Globus pallidus (tissue), 1 donor: ENCODE results near the gene GMDS.

ENCODE experiments used
- DNase-seq: peaks from one replicate; pipeline ENCODE4 v3.0.0-alpha.2; 2015; ENCODE audit warnings: low spot score

Gene GMDS

GRCh38 chr6:1613688-1614447, 631.5 kb downstream of the GMDS start:
- DNase-seq: no peak

GRCh38 chr6:1613346-1613687, 632.1 kb downstream of the GMDS start:
- DNase-seq: no peak

- DNase-seq: no peak
These were observed 632.5 kb downstream of the GMDS start for GRCh38 chr6:1612974-1613306.

- DNase-seq: no peak
These were observed 633.0 kb downstream of the GMDS start for GRCh38 chr6:1612299-1612973.

- DNase-seq: no peak
These were observed 633.7 kb downstream of the GMDS start for GRCh38 chr6:1611572-1612298.

- DNase-seq: no peak
These were observed 634.2 kb downstream of the GMDS start for GRCh38 chr6:1611322-1611571.

GRCh38 chr6:1610497-1611321, 634.7 kb downstream of the GMDS start:
- no peak for DNase-seq

- peak; percentile 31 for DNase-seq
These were observed 635.5 kb downstream of the GMDS start, which contains the start of gene FOXC1 for GRCh38 chr6:1609648-1610496. Gene FOXC1 (plus strand): TSS chr6:1609915. CDS start chr6:1610446, 531 bp downstream.

GRCh38 chr6:1609041-1609647, 636.3 kb downstream of the GMDS start:
- no peak for DNase-seq

GRCh38 chr6:1608222-1609040, 637.0 kb downstream of the GMDS start:
- DNase-seq: no peak

- no peak for DNase-seq
These were observed 637.7 kb downstream of the GMDS start for GRCh38 chr6:1607516-1608221.

GRCh38 chr6:1606780-1607515, 638.5 kb downstream of the GMDS start:
- no peak for DNase-seq

- DNase-seq: no peak
These were observed 639.3 kb downstream of the GMDS start for GRCh38 chr6:1605893-1606779.

- no peak for DNase-seq
These were observed 640.2 kb downstream of the GMDS start for GRCh38 chr6:1605004-1605892.

GRCh38 chr6:1604158-1605003, 641.0 kb downstream of the GMDS start:
- DNase-seq: no peak

- no peak for DNase-seq
These were observed 641.7 kb downstream of the GMDS start for GRCh38 chr6:1603708-1604107.
